ENCODE measurements around the gene TMEM117.

Gene TMEM117

GRCh38 chr12:44436756-44437155 lies 600.9 kb downstream of the TMEM117 start:
- no peak overlapping the region for H3K4me3 ChIP-seq (ENCODE audit: low read depth, low read length)
- TF ChIP-seq, protein P1, sequence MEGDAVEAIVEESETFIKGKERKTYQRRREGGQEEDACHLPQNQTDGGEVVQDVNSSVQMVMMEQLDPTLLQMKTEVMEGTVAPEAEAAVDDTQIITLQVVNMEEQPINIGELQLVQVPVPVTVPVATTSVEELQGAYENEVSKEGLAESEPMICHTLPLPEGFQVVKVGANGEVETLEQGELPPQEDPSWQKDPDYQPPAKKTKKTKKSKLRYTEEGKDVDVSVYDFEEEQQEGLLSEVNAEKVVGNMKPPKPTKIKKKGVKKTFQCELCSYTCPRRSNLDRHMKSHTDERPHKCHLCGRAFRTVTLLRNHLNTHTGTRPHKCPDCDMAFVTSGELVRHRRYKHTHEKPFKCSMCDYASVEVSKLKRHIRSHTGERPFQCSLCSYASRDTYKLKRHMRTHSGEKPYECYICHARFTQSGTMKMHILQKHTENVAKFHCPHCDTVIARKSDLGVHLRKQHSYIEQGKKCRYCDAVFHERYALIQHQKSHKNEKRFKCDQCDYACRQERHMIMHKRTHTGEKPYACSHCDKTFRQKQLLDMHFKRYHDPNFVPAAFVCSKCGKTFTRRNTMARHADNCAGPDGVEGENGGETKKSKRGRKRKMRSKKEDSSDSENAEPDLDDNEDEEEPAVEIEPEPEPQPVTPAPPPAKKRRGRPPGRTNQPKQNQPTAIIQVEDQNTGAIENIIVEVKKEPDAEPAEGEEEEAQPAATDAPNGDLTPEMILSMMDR (IDR thresholded peaks at IDR 0.05; ENCODE audit: low read depth, low read length), result no peak

Measured in WI38 (cell line).